CD4-positive, alpha-beta T cell treated with Interleukin-6 for 4 hours (primary cell): ENCODE data around the gene C1orf56.

ENCODE experiments used
- DNase-seq: peaks from one replicate; pipeline ENCODE4 v3.0.0-alpha.2; 2020; ENCODE audit warnings: mixed read lengths

The C1orf56 gene

GRCh38 chr1:151047591-151047924, at the start of gene C1orf56:
C1orf56 (plus strand) TSS chr1:151047751; CDS start chr1:151047848, 97 bp downstream.
- DNase-seq = peak; percentile 74

DNA sequence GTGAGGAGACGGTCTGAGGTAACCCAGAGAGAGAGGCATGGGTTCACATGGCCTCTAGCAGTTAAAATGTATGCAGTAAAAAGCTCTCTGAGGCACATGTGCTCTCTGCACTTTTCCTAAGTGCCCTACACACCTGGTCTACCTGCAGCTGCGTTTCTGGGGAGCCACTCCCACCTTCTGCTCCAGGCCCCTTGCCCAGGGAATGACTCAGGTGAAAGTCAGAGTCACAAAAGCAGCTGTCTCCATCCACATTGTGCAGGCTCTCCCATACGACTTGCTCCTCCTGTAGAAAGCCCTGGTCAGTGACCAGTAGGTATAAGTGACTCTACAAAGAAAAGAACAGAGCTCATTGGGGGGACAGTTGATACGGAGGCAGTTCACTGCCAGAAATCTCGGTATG, 49.6 kb upstream of the C1orf56 start:
- no peak for DNase-seq

DNA sequence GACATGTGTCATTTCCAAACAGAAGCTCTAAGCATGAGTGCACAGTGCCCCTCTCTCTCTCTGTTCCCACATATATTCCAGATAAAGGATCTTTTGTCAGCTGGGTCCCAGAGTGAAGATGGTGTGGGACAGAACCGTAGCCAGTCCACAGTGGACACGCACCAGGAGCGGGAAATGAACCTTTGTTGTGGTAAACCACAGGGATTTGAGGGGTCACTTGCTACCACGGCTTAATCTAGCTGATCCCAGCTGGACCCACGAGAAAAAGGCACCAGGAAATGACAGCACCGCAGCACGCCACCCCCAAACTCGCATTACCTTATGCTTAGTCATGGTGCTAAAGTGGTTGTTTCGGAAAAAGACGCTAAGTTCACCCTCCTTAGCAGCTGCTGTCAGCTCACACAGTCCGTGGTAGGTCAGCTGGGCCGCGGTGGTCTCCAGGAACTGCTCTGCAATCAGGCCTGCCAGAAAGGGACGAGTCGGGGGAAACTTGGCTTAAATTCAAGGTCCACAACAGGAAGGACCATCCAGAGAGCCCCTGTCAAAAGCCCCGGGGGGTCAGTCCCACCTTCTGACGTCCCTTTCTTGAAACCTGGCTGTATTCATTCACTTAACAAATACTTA, 48.4 kb upstream of the C1orf56 start:
- peak; percentile 15 for DNase-seq

DNA sequence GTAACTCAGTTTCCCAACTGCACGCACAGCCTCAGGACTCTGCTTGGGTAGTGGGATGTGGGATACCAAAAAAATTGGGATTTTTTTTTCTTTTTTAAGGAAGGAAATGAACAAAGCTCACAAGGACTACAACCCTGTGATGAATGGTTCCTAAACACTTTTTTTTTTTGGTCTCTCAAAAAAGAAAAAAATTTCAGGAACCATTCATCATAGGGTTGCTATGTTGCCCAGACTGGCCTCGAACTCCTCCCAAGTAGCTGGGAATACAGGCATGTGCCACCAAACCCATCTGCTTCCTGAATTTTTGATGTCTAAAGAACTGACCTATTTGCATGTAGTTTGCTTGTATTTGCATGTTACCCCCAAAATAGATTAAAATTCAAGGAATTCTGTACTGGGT, 47.6 kb upstream of the C1orf56 start:
- no peak for DNase-seq

- DNase-seq = no peak
Measured at GRCh38 chr1:151000408-151000807, 47.1 kb upstream of the C1orf56 start.

DNA sequence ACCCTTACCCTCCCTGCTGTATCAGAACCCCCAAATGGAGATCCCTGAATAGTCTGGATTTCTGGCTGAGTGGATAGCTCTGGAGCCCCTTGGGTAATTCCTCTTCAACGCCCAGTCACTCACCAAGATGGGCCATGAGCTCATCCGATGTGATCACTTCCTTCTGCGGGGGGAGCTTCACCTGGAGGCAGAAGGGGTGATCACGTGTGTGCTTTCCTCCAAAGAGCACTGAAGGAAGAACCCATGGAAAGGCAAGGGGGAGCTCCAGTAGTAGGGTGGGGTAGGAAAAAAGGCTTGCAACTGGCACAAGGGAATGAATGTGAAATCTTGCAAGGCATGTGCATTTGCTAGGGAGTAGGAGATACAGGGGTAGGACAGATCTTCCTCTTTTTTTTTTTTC, 45.9 kb upstream of the C1orf56 start:
- no peak for DNase-seq

DNA sequence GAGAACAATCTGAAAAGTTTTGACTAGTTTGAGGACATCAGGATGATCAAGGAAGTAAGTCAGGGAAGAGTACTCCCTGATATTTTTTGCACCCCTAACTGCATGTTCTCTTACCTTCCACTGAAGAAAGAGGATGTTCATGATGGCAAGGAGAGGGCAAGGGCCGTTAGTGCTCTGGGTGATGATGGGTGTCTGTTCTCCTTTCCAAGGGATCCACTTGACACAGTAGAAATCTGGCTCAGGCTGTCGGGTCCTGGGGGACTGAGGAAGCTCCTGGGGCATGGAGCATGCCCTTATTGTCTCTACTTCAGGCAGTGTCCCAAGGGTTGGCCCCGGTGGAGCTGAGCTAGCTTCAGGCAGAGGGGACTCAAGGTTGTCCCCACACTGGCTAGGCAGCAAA, 45.5 kb upstream of the C1orf56 start:
- DNase-seq = no peak

DNA sequence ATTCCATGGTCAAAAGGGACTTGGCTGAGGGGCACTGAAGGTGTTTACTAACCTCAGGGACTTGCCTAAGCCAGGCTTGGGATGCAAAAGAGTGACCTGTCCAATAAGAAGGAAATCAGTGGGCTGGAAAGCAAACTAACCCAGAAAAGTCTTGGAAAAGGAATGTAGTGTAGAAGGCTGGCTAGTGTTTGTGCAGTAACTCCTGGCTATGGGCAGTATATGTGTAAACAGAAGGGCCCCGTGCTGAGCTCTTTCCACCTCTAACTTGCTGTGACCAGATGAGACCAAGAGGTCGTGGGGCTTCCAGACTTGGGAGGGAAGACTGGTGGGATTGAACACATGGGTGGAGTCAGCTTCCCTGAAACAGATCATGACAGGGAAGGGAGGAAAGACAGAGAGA, 44.9 kb upstream of the C1orf56 start:
- no peak for DNase-seq

DNA sequence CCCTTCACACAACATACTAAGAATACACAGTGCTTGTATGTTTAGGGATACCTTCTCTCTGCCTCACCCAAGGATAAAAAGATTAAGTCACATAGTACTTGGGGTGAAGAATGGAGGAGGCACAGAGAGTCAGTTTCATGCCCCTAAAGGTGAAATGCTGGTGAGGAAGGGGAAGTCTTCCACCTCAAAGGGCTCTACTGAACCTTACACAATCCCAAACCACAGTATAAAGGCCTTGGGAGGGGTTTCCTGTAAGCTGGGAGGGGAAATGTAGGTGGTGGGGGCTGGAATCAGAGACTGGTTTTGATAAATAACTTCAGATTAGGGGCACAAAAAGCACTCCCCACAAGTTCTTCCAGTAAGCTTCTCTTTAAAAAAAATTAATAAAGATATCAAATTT, 44.4 kb upstream of the C1orf56 start:
- peak; percentile 45 for DNase-seq

DNA sequence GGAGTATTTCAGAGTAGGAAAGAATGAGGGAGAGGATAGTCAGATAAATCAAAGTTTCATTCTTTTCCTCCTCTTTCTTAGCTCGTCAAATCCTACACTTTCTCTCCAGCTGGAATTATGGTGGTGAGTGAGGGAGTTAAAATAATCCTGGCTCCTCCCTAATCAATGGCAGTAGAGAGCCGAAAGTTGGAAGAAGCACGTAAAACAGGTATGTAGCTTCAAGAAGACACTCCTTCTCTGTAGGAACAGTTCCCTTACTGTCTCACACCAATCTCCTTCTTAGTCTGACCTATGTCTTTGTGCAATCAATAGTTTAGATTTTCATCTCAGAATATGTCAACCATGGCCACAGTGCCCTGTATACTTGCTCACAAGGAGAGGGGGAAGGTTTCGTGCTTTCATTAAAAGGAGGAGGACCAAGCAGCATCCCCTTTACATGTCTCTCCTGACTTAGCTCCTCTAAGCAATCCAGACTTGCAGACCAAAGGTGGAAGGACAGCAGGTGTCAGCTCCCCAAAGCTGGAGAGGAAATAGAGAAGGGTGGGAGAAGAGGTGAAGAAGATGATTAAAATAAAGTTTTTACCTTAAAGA, 41.7 kb upstream of the C1orf56 start:
- DNase-seq = no peak

DNA sequence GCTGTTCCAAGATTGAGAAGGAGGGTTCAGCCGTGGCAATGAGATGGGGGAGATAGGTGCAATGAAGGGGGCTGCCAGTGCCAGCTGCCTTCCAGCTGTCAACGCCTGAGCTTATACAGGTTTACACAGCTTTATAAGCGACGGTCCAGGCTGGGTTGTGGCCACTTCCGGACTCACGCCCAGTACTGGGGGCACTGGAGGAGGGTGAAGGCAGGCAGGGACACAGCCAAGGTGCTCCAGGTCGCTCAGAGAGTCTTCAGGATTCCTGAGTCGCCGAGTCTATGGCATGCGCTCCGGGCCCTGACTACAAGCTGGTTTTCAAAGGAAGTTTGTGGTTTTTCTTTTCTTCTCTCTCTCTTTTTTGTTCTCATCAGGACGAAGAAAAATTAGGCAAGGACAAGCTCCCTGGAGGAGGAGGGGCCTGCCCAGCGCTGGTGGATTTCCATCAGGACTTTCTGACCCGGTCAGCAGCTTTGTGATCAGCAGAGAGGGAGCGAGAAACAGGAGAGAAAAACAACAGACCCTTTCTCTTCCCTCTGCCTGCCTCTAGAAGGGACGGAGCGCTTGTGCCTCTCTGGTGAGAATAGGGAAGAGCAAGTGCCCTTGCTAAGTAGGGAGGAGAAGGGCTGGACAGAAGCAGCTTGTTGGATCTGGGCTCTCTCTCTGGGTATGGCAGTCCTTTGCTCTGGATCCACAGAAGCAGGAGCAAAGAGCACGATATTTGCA, 41.1 kb upstream of the C1orf56 start, which contains the start of gene MINDY1:
Gene MINDY1, minus strand, starts transcription at position 576 of the 726 bp plus-strand sequence. CDS start 4,285 bp downstream, outside the sequence.
- peak; percentile 34 for DNase-seq

DNA sequence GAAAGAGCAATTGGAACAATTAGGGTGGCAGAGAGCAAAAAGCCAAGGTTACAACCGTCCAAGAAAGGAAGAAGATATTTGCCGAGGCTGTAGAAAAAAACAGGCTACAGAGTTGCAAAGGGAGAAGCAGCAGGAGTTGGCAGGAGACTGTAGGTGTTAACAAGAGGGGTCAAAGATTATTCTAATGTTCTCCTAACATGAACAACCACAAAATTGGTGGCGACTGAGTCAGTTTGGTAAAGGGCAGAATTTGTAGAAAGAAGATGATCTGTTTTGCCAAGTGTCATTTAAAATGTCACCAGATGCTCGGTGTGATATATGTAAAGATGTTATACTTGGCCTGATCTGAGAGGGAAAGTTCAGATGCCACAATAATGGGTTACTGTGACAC, 39.7 kb upstream of the C1orf56 start:
- no peak for DNase-seq

- peak; percentile 97 for DNase-seq
Measured at GRCh38 chr1:151008244-151009205, 39.0 kb upstream of the C1orf56 start, which contains the start of gene PRUNE1. PRUNE1 (plus strand) TSS chr1:151008449; CDS start chr1:151008633, 184 bp downstream.

- no peak for DNase-seq
Measured at GRCh38 chr1:151009206-151009587, 38.4 kb upstream of the C1orf56 start.

DNA sequence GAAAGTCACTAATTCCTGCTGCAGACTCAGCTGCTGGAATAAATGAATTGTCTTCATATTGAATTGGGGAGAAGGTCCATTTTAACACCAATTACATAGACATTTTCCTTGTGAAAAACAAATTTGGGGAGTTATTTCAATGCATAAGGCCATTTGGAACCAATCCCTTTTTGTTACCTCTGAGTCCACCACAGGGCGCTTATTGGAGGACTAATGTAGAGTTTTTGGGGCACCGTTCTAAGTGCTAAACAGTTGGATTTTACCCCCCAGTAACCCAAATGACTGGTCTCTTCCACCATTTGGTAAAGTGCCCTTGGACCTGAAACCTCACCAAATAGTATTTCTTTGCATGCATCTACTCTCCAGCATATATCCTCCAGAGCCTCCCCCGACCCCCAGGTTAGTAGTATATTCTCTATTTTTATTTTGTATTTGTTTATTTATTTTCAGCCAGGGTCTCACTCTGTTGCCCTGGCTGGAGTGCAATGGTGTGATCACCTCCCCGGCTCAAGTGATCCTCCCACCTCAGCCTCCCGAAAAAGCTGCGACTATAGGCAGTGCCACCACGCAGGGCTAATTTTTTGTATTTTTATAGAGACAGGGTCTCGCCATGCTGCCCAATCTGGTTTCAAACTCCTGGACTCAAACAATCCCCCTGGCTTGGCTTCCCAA, 37.7 kb upstream of the C1orf56 start:
- no peak for DNase-seq

DNA sequence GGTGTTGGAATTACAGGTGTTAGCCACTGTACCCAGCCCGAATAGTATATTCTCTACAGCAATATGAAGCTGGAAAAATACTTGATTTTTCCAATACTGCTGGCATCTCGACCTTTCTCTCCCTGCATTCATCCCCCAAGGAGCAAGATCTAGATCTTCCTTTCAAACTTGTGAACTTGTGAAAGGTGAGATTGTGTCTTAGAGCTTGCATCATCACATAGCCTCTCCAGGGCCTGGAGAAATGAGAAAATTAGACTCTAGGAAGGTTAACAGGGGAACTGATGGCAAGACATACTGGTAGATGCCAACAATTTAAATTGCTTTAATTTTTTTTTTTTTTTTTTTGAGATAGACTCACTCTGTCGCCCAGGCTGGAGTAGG, 37.2 kb upstream of the C1orf56 start:
- no peak for DNase-seq

GRCh38 chr1:151011154-151011850, 36.2 kb upstream of the C1orf56 start:
- DNase-seq = no peak

DNA sequence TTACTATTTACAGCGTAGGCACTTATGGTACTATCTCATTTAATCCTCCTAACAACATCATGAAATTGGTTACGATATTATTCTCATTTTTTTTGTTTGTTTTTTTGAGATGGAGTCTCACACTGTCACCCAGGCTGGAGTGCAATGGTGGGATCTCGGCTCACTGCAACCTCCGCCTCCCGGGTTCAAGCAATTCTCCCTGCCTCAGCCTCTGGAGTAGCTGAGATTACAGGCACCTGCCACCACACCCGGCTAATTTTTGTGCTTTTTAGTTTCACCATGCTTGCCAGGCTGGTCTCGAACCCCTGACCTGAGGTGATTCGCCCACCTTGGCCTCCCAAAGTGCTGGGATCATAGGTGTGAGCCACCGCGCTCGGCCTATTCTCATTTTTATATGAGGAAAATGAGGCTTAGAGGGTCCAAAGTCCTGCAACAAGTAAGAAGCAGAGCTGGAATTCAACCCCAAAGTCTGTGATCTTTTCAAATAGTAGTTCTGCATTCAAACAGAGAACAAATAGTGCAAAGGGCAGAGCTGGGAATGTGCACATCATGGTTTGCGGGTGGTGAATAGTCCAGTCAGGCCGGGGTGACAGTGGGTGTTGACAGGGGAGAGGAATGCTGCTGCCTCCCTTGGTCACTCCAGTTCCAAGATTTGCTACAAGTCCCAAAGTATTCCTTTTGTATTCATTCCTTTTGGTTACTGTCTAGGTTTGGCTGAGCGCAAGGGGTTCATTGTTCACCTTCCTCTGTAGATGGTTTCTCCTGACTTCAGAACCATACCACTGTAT, 34.7 kb upstream of the C1orf56 start:
- DNase-seq = no peak

DNA sequence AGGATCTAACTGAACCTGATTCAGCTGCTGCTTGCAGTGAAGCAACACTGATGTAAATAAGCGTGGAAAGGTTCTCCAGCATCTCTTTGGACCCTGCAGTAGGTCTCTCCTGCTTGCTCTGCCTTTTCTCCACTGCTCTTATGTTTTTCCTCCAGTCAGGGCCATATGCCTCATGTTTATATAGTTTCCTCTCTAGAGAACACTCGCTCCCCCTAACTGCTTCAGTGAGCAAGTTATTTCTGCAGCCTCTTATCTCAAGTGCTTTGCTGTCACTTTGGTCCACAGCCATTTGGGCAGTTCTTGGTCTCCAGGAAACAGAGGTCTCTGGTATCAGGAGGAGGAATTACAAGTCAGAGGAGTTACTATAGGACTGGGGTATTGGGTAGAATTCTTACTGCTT, 34.0 kb upstream of the C1orf56 start:
- no peak for DNase-seq

- DNase-seq = peak; percentile 94
Measured at GRCh38 chr1:151024540-151025146, 22.9 kb upstream of the C1orf56 start.

- DNase-seq = no peak
Measured at GRCh38 chr1:151026460-151026859, 21.1 kb upstream of the C1orf56 start.
